NCI-H446 (cell line): Measurements from ENCODE around the gene NQO1.
"Not testable (repeated sequence)": the region's sequence is repeated elsewhere in the genome, so short reads cannot be mapped to it uniquely, and the experiment has no call there.

Experiments used
- DNase-seq, 2 experiments: peaks; one replicate each; lab custom pipeline; 2025; lab: John Stamatoyannopoulos, UW

Gene NQO1

GRCh38 chr16:69726313-69727060 is at the start of gene NQO1:
Gene NQO1 (minus strand): TSS chr16:69726560. CDS start chr16:69726439, 121 bp downstream.
- DNase-seq, result peak; percentile 7 to 51

- no peak for DNase-seq
These were observed 49.2 kb upstream of the NQO1 start for GRCh38 chr16:69775563-69775962.

GRCh38 chr16:69773260-69773947 is 47.0 kb upstream of the NQO1 start:
- no peak for DNase-seq

GRCh38 chr16:69771651-69771967 is 45.2 kb upstream of the NQO1 start:
- no peak for DNase-seq

- no peak for DNase-seq
These were observed 43.0 kb upstream of the NQO1 start for GRCh38 chr16:69769404-69769803.

- no peak for DNase-seq
These were observed 42.3 kb upstream of the NQO1 start for GRCh38 chr16:69768666-69769065.

- DNase-seq, result no peak
These were observed 41.3 kb upstream of the NQO1 start for GRCh38 chr16:69767459-69768229.

- no peak for DNase-seq
These were observed 37.2 kb upstream of the NQO1 start for GRCh38 chr16:69763599-69763942.

GRCh38 chr16:69762814-69763598 is 36.6 kb upstream of the NQO1 start:
- no peak for DNase-seq

GRCh38 chr16:69761983-69762813 is 35.8 kb upstream of the NQO1 start, which contains the start of gene WWP2:
Gene WWP2 (plus strand): TSS chr16:69762332. CDS start chr16:69787011, 24,679 bp downstream.
- peak in 1 of 2 experiments; percentile 73 for DNase-seq

GRCh38 chr16:69757375-69757774 is 31.0 kb upstream of the NQO1 start:
- not testable (repeated sequence) for DNase-seq

- no peak for DNase-seq
These were observed 30.3 kb upstream of the NQO1 start for GRCh38 chr16:69756705-69757104.

- DNase-seq, result peak; percentile 58 to 94
These were observed 28.3 kb upstream of the NQO1 start, which contains the start of gene NOB1 for GRCh38 chr16:69754469-69755310. Gene NOB1 (minus strand): TSS chr16:69754926. CDS start chr16:69754910, 16 bp downstream.

- DNase-seq, result no peak
These were observed 27.7 kb upstream of the NQO1 start for GRCh38 chr16:69754143-69754468.

- no peak for DNase-seq
These were observed 22.5 kb upstream of the NQO1 start for GRCh38 chr16:69748694-69749345.

GRCh38 chr16:69747115-69747514 is 20.8 kb upstream of the NQO1 start:
- no peak for DNase-seq

- no peak for DNase-seq
These were observed 19.6 kb upstream of the NQO1 start for GRCh38 chr16:69745959-69746358.

- DNase-seq, result no peak
These were observed 18.9 kb upstream of the NQO1 start for GRCh38 chr16:69745232-69745612.

- no peak for DNase-seq
These were observed 18.2 kb upstream of the NQO1 start for GRCh38 chr16:69744363-69745231.
